SW480 (cell line): Measurements from ENCODE around the gene MAN1A2.

Experiments used
- DNase-seq: peaks from one replicate; pipeline ENCODE4 v3.0.0-alpha.2; 2016; ENCODE audit warnings: low spot score

Gene MAN1A2

DNA sequence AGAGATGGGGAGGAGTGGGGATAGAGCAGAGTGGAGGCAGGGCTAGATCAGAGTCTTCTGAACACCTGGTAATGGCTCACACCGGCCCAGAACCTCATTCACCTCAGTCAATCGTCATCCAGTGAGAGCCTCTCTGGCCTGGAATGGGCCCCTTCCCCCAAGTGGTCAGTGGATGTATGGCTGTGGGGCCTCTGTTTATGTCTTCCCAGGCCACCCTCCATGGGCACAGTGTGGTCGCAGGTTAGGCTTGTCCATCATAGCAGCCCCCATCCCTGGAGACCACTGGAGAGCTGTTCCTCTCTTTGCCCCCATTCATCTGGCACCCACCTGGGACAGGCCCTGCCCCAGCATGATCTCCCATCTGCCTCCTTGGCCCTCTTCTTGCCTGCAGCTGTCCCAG lies 209.0 kb downstream of the MAN1A2 start:
- DNase-seq: no peak

DNA sequence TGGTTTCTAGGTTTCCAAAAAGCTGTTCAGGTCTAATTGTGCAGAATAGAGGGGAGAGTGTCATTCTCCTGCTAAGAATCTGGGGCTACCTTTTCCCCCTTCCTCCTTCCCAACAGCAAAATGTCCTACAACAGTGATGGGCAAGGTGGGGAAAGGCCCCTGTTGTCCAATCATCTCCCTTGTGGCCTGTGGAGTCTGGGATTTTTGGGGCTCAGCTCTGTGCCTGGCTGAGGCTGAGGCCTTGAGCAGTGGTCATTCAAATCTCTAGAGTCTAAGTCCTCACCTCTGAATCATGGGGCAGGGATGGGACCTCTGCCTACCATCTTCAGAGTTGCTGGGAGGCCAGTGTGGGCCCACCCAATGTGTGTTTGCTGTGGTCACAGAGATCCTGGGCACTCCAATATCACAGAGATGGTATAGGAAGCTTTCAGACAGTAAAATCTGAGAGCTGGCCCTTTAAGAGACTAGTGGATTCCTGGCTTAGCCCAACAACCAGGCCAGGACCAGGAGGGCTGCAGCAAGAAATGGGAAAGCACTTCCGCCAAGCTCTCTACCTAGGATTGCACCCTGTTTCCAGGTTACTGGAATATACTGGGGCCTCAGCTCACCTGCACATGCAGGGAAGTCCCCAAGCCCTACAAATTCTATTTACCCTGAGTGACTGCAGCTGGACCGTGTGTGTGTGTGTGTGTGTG lies 210.1 kb downstream of the MAN1A2 start:
- no peak for DNase-seq

DNA sequence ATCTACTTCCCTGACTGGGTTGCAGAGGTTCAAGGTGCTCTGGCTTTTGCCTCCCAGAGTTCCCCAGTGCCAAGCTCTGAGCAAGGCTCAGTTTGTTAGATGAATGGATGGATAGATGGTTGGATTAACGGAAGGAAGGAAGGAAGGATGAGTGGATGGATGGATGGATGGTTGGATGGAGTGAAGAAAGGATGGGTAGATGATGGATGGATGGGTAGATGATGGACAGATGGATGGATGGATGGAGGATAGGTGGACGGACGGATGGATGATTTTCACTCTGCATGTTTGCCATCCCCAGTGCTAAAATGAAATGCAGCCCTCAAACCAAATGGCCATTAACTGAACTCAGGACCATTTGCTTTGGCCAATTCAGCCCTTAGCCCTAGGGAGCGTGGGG lies 211.2 kb downstream of the MAN1A2 start:
- no peak for DNase-seq
